Keratinocyte (primary cell): Measurements from ENCODE around the gene BMP8B. TPM values are rescaled to one million over a fixed set of nuclear protein-coding genes. Genes with fewer than 3 reads are reported as not detected.

Experiments used
- DNase-seq: peaks from one replicate; pipeline ENCODE4 v3.0.0-alpha.2; 2011; ENCODE audit warnings: low read depth, missing footprints, low spot score
- FAIRE-seq: peaks from 2 replicates; lab custom pipeline; 2011; peaks lifted over from hg19 to GRCh38; lab: Jason Lieb, UNC
- H2AFZ ChIP-seq: 2 replicates; pipeline ENCODE4 v1.6.0; 2012; ENCODE audit warnings: low read length, control low read depth, inconsistent platforms; ENCODE audit not compliant: control insufficient read depth
- H3K27ac ChIP-seq: 2 replicates; pipeline ENCODE4 v1.5.1; 2011; ENCODE audit warnings: low read length; ENCODE audit not compliant: control insufficient read depth, insufficient read depth
- H3K27me3 ChIP-seq: 3 replicates; pipeline ENCODE4 v1.6.0; 2011; ENCODE audit warnings: low read length; ENCODE audit not compliant: control insufficient read depth, insufficient read depth; ENCODE audit errors: extremely low read depth
- H3K36me3 ChIP-seq, 2 experiments: 2 replicates in 1 of 2; 3 replicates in 1 of 2; pipeline ENCODE4 v1.5.1; 2011; ENCODE audit warnings: low read length in 2 of 2, mild to moderate bottlenecking in 1 of 2; ENCODE audit not compliant: control insufficient read depth in 2 of 2, insufficient read depth in 2 of 2; ENCODE audit errors: extremely low read depth in 1 of 2
- H3K4me1 ChIP-seq: 3 replicates; pipeline ENCODE4 v1.5.1; 2011; ENCODE audit warnings: low read length; ENCODE audit not compliant: control insufficient read depth, insufficient read depth; ENCODE audit errors: extremely low read depth
- H3K4me2 ChIP-seq: 3 replicates; pipeline ENCODE4 v1.6.0; 2011; ENCODE audit warnings: low read depth, low read length; ENCODE audit not compliant: control insufficient read depth, insufficient read depth; ENCODE audit errors: extremely low read depth
- H3K4me3 ChIP-seq, 3 experiments: fragments of 200-600 bp in 1 of 3; sonication (generic) in 1 of 3; 2 replicates in 2 of 3; 3 replicates in 1 of 3; pipeline ENCODE4 v1.5.1; 2011 to 2016; ENCODE audit warnings: low read length in 3 of 3, mild to moderate bottlenecking in 3 of 3, control low read depth in 2 of 3, inconsistent platforms in 1 of 3, low read depth in 1 of 3, mixed read lengths in 1 of 3, mixed run types in 1 of 3, moderate library complexity in 1 of 3; ENCODE audit not compliant: control insufficient read depth in 2 of 3, insufficient read depth in 2 of 3; ENCODE audit errors: extremely low read depth in 1 of 3
- H3K79me2 ChIP-seq: 2 replicates; pipeline ENCODE4 v1.6.0; 2012; ENCODE audit warnings: low read length; ENCODE audit not compliant: control insufficient read depth, insufficient read depth
- H3K9ac ChIP-seq: 3 replicates; pipeline ENCODE4 v1.6.0; 2011; ENCODE audit warnings: low read length; ENCODE audit not compliant: control insufficient read depth, insufficient read depth; ENCODE audit errors: extremely low read depth
- H3K9me1 ChIP-seq: 3 replicates; pipeline ENCODE4 v1.6.0; 2011; ENCODE audit warnings: low read length; ENCODE audit not compliant: control insufficient read depth, insufficient read depth; ENCODE audit errors: extremely low read depth
- H3K9me3 ChIP-seq: 2 replicates; pipeline ENCODE4 v1.5.1; 2012; ENCODE audit warnings: low read depth, low read length; ENCODE audit not compliant: control insufficient read depth
- H4K20me1 ChIP-seq: 3 replicates; pipeline ENCODE4 v1.6.0; 2011; ENCODE audit warnings: low read length; ENCODE audit not compliant: control insufficient read depth, insufficient read depth; ENCODE audit errors: extremely low read depth
- EZH2 ChIP-seq: IDR thresholded peaks from one replicate; pipeline ENCODE4 v1.6.1; 2012; ENCODE audit warnings: inconsistent platforms, mild to moderate bottlenecking, low read length, moderate library complexity
- dilution Hi-C: fragments of 300-500 bp; cut with MboI; formaldehyde crosslinking; loops from one replicate; pipeline ENCODE4 v1.7.0; 2020; ENCODE audit warnings: low sequenced_read_pairs; ENCODE audit not compliant: extremely low pct_ligation_motif_present
- polyA plus RNA-seq, 5 experiments: library from polyadenylated mRNA; depleted of rRNA in 3 of 5; stranded (reverse) in 3 of 5; stranded (forward) in 1 of 5; unstranded in 1 of 5; fragments of >200 nt; gene quantifications; 1 replicate in 1 of 5; 2 replicates in 3 of 5; 3 replicates in 1 of 5; pipeline versions ENCODE4 v1.2.1 to v1.2.3, GENCODE V29; 2011 to 2012; ENCODE audit warnings: missing spikeins in 2 of 5, low read depth in 1 of 5, low replicate concordance in 1 of 5
- TF ChIP-seq, protein P1 (sequence below), 3 experiments: IDR thresholded peaks in 1 of 3; conservative IDR thresholded peaks in 1 of 3; optimal IDR thresholded peaks in 1 of 3; 2 replicates in 2 of 3; 3 replicates in 1 of 3; pipeline versions ENCODE3 to v1.5.1; 2011; ENCODE audit warnings: low read length in 3 of 3, mild to moderate bottlenecking in 3 of 3, moderate library complexity in 2 of 3, control low read depth in 1 of 3, inconsistent platforms in 1 of 3; ENCODE audit not compliant: insufficient read depth in 2 of 3; ENCODE audit errors: extremely low read depth in 1 of 3

BMP8B gene
- polyA plus RNA-seq, 1 donor (not counting 4 experiments of a cell fraction or from before 2014, with no cell fraction given), result 0.04 TPM

DNA sequence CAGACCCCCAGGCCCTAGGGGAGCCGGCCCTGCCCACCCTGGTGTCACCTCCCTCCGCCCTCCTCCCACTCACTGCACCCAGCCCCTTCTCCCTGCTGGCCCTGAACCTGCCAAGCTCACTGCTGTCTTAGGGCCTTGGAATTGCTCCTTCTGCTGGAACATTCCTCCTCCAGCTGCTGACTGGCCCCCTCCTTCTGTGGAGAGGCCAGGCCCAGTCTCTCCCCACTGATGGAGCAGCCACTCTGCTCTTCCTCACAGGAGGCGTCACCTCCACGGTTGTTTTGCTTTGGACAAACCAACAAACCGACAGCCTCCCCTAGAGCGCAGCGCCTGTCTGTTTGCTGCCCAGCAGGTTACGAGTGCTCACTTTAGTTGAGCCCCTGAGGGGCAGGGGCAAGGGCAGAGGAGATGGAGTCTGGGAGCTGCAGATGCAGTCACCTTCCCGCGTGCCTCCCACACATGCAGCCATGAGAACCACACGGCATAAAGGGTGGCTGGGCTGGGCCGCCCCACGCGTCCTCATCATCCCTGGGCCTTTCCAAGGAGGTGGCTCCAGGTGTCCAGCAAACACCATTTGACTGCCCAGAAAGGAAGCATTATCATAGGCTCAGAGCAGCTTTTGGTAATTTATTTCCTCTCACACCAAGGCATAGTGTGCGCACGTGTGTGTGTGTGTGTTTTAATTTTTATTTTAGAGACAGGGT is 27.0 kb downstream of the BMP8B start:
- no peak for FAIRE-seq
- dilution Hi-C loops, result no loop called here

DNA sequence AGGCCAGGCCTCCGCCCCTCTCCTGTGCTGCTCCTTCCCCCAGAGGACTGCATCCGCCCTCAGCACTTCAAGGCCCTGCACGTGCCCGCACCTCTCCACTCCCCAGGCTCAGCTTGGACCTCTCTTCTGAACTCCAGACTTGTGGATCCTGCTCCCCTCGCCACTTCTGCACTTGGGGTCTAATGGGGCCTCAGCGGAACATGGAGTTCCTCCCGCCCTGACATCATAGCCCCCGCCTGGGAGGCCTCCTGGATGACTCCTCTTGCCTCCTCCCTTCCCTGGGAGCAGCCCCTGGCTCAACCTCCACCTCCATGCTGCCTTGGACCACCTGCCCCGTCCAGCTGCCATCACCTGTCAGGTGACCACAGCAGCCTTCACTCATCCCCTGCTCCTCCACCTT is 27.6 kb downstream of the BMP8B start:
- H3K27ac ChIP-seq, result no peak overlapping the region
- no peak overlapping the region for H3K4me2 ChIP-seq
- dilution Hi-C loops, result no loop called here
- no peak overlapping the region for H3K9ac ChIP-seq
- peaks cover 1 to 5% of the 10 kb centered on the region in 2 experiments for H3K36me3 ChIP-seq
- DNase-seq, result no peak
- H3K4me1 ChIP-seq, result no peaks in the 10 kb centered on the region
- H3K4me3 ChIP-seq, result no peak overlapping the region
- H3K9me1 ChIP-seq, result no peaks in the 10 kb centered on the region
- no peaks in the 10 kb centered on the region for H3K9me3 ChIP-seq
- H4K20me1 ChIP-seq, result no peaks in the 10 kb centered on the region
- H2AFZ ChIP-seq, result no peak overlapping the region
- TF ChIP-seq EZH2, result no peak
- TF ChIP-seq, protein P1, sequence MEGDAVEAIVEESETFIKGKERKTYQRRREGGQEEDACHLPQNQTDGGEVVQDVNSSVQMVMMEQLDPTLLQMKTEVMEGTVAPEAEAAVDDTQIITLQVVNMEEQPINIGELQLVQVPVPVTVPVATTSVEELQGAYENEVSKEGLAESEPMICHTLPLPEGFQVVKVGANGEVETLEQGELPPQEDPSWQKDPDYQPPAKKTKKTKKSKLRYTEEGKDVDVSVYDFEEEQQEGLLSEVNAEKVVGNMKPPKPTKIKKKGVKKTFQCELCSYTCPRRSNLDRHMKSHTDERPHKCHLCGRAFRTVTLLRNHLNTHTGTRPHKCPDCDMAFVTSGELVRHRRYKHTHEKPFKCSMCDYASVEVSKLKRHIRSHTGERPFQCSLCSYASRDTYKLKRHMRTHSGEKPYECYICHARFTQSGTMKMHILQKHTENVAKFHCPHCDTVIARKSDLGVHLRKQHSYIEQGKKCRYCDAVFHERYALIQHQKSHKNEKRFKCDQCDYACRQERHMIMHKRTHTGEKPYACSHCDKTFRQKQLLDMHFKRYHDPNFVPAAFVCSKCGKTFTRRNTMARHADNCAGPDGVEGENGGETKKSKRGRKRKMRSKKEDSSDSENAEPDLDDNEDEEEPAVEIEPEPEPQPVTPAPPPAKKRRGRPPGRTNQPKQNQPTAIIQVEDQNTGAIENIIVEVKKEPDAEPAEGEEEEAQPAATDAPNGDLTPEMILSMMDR (optimal IDR thresholded peaks at IDR 0.05 in 1 of 3, IDR thresholded peaks at IDR 0.05 in 1 of 3, conservative IDR thresholded peaks at IDR 0.05 in 1 of 3; ENCODE audit: extremely low read depth in 1 of 3, insufficient read depth in 2 of 3, low read length in 3 of 3), result no peak
- H3K79me2 ChIP-seq, result no peaks in the 10 kb centered on the region
- no peak for FAIRE-seq
- no peaks in the 10 kb centered on the region for H3K27me3 ChIP-seq

More for the DNA sequence above, 27.0 kb downstream of the BMP8B start:
- no peak overlapping the region for H3K4me2 ChIP-seq
- no peaks in the 10 kb centered on the region for H3K79me2 ChIP-seq
- no peaks in the 10 kb centered on the region for H3K9me3 ChIP-seq
- TF ChIP-seq, protein P1 (optimal IDR thresholded peaks at IDR 0.05 in 1 of 3, IDR thresholded peaks at IDR 0.05 in 1 of 3, conservative IDR thresholded peaks at IDR 0.05 in 1 of 3; ENCODE audit: extremely low read depth in 1 of 3, insufficient read depth in 2 of 3, low read length in 3 of 3), result no peak
- no peak for TF ChIP-seq EZH2
- H3K9ac ChIP-seq, result no peak overlapping the region
- no peaks in the 10 kb centered on the region for H3K27me3 ChIP-seq
- H3K36me3 ChIP-seq, result peaks cover 1 to 5% of the 10 kb centered on the region in 2 experiments
- DNase-seq, result no peak
- no peaks in the 10 kb centered on the region for H4K20me1 ChIP-seq
- H3K4me3 ChIP-seq, result no peak overlapping the region
- H2AFZ ChIP-seq, result no peak overlapping the region
- no peak overlapping the region for H3K27ac ChIP-seq
- no peaks in the 10 kb centered on the region for H3K4me1 ChIP-seq
- no peaks in the 10 kb centered on the region for H3K9me1 ChIP-seq
